ENCODE results near the gene FOSL1. TPM values are rescaled to one million over a fixed set of nuclear protein-coding genes. Genes with fewer than 3 reads are reported as not detected.
"Not testable (repeated sequence)": the region's sequence is repeated elsewhere in the genome, so short reads cannot be mapped to it uniquely, and the experiment has no call there.

Gene FOSL1
- total RNA-seq, 1 donor from 2014 or later = 37.9 TPM

DNA sequence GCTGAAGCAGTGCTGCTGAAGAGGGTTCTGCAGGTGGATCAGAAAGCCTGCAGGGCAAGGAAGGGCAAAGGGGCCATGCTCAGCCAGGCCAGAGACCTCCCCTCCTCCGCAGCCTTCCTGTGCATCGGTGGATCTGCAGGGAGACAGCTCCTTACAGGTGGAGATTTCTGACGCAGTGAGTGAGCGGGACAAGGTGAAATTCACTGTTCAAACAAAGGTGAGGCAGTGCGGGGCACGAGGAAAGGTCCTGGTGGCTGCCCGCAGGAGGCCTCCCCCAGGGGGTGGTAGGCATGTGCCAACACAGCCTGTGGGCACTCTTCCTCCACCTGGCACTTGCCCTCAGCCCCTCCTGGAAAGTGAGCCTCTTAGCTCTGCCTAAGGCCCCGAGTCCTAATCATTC, 50.8 kb downstream of the FOSL1 start:
- Histone ChIP-seq H4K20me1 (ENCODE audit: insufficient read depth, low read length) (peaks cover 39% of the 10 kb centered on the region), H2AFZ (ENCODE audit: low read depth, low read length) (no peak overlapping the region), H3K27me3 (ENCODE audit: insufficient read depth, low read length) (no peaks in the 10 kb centered on the region), H3K4me2 (ENCODE audit: low read length) (no peak overlapping the region), H3K4me3 (ENCODE audit: insufficient read depth, low read depth, low read length) (no peak overlapping the region), H3K36me3 (ENCODE audit: insufficient read depth, low read length) (peaks cover 18% of the 10 kb centered on the region), H3K27ac (ENCODE audit: low read depth, low read length) (no peak overlapping the region), H3K79me2 (ENCODE audit: insufficient read depth, low read length) (peaks cover 15% of the 10 kb centered on the region), H3K9ac (ENCODE audit: low read length) (no peak overlapping the region), H3K4me1 (ENCODE audit: insufficient read depth, low read length) (no peaks in the 10 kb centered on the region), H3K9me3 (ENCODE audit: insufficient read depth, low read depth, low read length) (no peaks in the 10 kb centered on the region)
- H3K36me3 Mint-ChIP-seq (ENCODE audit: low read depth, unreplicated experiment) = peaks cover 26% of the 10 kb centered on the region
- no peak for FAIRE-seq
- no peak for DNase-seq (ENCODE audit: low read depth)
- no peaks in the 10 kb centered on the region for H3K9me3 Mint-ChIP-seq (ENCODE audit: unreplicated experiment)
- peaks cover 25% of the 10 kb centered on the region for H3K4me1 Mint-ChIP-seq (ENCODE audit: low read depth, unreplicated experiment)
- no peak overlapping the region for H3K4me3 Mint-ChIP-seq (ENCODE audit: unreplicated experiment)
- TF ChIP-seq, protein P1, sequence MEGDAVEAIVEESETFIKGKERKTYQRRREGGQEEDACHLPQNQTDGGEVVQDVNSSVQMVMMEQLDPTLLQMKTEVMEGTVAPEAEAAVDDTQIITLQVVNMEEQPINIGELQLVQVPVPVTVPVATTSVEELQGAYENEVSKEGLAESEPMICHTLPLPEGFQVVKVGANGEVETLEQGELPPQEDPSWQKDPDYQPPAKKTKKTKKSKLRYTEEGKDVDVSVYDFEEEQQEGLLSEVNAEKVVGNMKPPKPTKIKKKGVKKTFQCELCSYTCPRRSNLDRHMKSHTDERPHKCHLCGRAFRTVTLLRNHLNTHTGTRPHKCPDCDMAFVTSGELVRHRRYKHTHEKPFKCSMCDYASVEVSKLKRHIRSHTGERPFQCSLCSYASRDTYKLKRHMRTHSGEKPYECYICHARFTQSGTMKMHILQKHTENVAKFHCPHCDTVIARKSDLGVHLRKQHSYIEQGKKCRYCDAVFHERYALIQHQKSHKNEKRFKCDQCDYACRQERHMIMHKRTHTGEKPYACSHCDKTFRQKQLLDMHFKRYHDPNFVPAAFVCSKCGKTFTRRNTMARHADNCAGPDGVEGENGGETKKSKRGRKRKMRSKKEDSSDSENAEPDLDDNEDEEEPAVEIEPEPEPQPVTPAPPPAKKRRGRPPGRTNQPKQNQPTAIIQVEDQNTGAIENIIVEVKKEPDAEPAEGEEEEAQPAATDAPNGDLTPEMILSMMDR (IDR thresholded peaks at IDR 0.05; ENCODE audit: insufficient read depth, low read depth, low read length) = no peak
- TF ChIP-seq EZH2 (IDR thresholded peaks at IDR 0.05; ENCODE audit: insufficient read depth, low read length) = no peak
- no peak overlapping the region for H3K27ac Mint-ChIP-seq (ENCODE audit: unreplicated experiment)
- H3K27me3 Mint-ChIP-seq (ENCODE audit: low read depth, unreplicated experiment) = peaks cover 4% of the 10 kb centered on the region

- H3K9me3 Mint-ChIP-seq (ENCODE audit: unreplicated experiment); H3K79me2 ChIP-seq (ENCODE audit: insufficient read depth, low read length); H3K9ac ChIP-seq (ENCODE audit: low read length); H3K9me3 ChIP-seq (ENCODE audit: insufficient read depth, low read depth, low read length); H3K27ac ChIP-seq (ENCODE audit: low read depth, low read length); H2AFZ ChIP-seq (ENCODE audit: low read depth, low read length); DNase-seq (ENCODE audit: low read depth); FAIRE-seq; H3K27me3 ChIP-seq (ENCODE audit: insufficient read depth, low read length); H3K27me3 Mint-ChIP-seq (ENCODE audit: low read depth, unreplicated experiment); H3K27ac Mint-ChIP-seq (ENCODE audit: unreplicated experiment); H3K4me3 ChIP-seq (ENCODE audit: insufficient read depth, low read depth, low read length); H3K4me1 ChIP-seq (ENCODE audit: insufficient read depth, low read length); H3K4me2 ChIP-seq (ENCODE audit: low read length); H3K4me3 Mint-ChIP-seq (ENCODE audit: unreplicated experiment): not testable (repeated sequence)
- peaks cover 18% of the 10 kb centered on the region for H3K4me1 Mint-ChIP-seq (ENCODE audit: low read depth, unreplicated experiment)
- H3K36me3 Mint-ChIP-seq (ENCODE audit: low read depth, unreplicated experiment) = peaks cover 20% of the 10 kb centered on the region
- H4K20me1 ChIP-seq (ENCODE audit: insufficient read depth, low read length) = peaks cover 32% of the 10 kb centered on the region
- peaks cover 11% of the 10 kb centered on the region for H3K36me3 ChIP-seq (ENCODE audit: insufficient read depth, low read length)
Measured at GRCh38 chr11:65848693-65849092, 51.5 kb downstream of the FOSL1 start.

DNA sequence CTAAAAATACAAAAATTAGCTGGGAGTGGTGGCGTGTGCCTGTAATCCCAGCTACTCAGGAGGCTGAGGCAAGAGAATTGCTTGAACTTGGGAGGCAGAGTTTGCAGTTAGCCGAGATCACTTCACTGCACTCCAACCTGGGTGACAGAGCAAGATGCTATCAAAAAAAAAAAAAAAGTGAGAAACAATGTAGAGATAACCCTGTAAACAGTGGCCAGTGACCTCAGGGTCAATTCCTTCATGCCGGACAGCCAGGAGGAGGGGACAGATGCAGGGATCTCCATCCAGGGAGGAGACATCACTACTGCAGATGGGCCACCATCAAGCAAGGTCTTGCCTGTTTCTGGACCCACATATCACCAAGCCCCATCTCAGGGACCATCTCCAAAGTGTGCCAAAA, 52.4 kb downstream of the FOSL1 start:
- Histone ChIP-seq H3K27ac (ENCODE audit: low read depth, low read length) (no peak overlapping the region), H3K36me3 (ENCODE audit: insufficient read depth, low read length) (peaks cover 3% of the 10 kb centered on the region), H3K4me3 (ENCODE audit: insufficient read depth, low read depth, low read length) (no peak overlapping the region), H3K9me3 (ENCODE audit: insufficient read depth, low read depth, low read length) (no peaks in the 10 kb centered on the region), H4K20me1 (ENCODE audit: insufficient read depth, low read length) (peaks cover 23% of the 10 kb centered on the region), H3K27me3 (ENCODE audit: insufficient read depth, low read length) (no peaks in the 10 kb centered on the region), H3K79me2 (ENCODE audit: insufficient read depth, low read length) (no peaks in the 10 kb centered on the region), H3K4me1 (ENCODE audit: insufficient read depth, low read length) (no peaks in the 10 kb centered on the region), H3K4me2 (ENCODE audit: low read length) (no peak overlapping the region), H3K9ac (ENCODE audit: low read length) (no peak overlapping the region), H2AFZ (ENCODE audit: low read depth, low read length) (no peak overlapping the region)
- no peaks in the 10 kb centered on the region for H3K9me3 Mint-ChIP-seq (ENCODE audit: unreplicated experiment)
- H3K4me1 Mint-ChIP-seq (ENCODE audit: low read depth, unreplicated experiment) = peaks cover 12% of the 10 kb centered on the region
- peaks cover 4% of the 10 kb centered on the region for H3K27me3 Mint-ChIP-seq (ENCODE audit: low read depth, unreplicated experiment)
- peaks cover 16% of the 10 kb centered on the region for H3K36me3 Mint-ChIP-seq (ENCODE audit: low read depth, unreplicated experiment)
- no peak overlapping the region for H3K27ac Mint-ChIP-seq (ENCODE audit: unreplicated experiment)
- FAIRE-seq (no peak), DNase-seq (ENCODE audit: low read depth) (no peak)
- no peak overlapping the region for H3K4me3 Mint-ChIP-seq (ENCODE audit: unreplicated experiment)
- TF ChIP-seq, protein P1 (IDR thresholded peaks at IDR 0.05; ENCODE audit: insufficient read depth, low read depth, low read length) = no peak
- TF ChIP-seq EZH2 (IDR thresholded peaks at IDR 0.05; ENCODE audit: insufficient read depth, low read length) = no peak
